Spleen (tissue), 11 donors: ENCODE measurements around the gene HPS5. TPM values are rescaled to one million over a fixed set of nuclear protein-coding genes. Genes with fewer than 3 reads are reported as not detected.
"Not testable (repeated sequence)": the region's sequence is repeated elsewhere in the genome, so short reads cannot be mapped to it uniquely, and the experiment has no call there.

Experiments
- DNase-seq: peaks from one replicate; pipeline ENCODE4 v3.0.0-alpha.2; 2020
- H3K27ac ChIP-seq, 8 donors: fragments of 200-600 bp; sonication (generic) in 7 of 8; 1 replicate in 4 of 8; 2 replicates in 4 of 8; pipeline versions ENCODE4 v1.5.0 to v1.8.0; 2016 to 2021; ENCODE audit warnings: inconsistent platforms in 4 of 8, mild to moderate bottlenecking in 4 of 8, moderate library complexity in 1 of 8
- H3K27me3 ChIP-seq, 7 donors: fragments of 200-600 bp; sonication (generic) in 6 of 7; replicated peaks in 1 of 7; 1 replicate in 4 of 7; 2 replicates in 3 of 7; pipeline versions ENCODE4 v1.5.0 to v1.8.0; 2016 to 2021; ENCODE audit warnings: inconsistent platforms in 3 of 7, mild to moderate bottlenecking in 1 of 7
- H3K36me3 ChIP-seq, 6 donors: fragments of 200-600 bp; sonication (generic) in 5 of 6; 1 replicate in 4 of 6; 2 replicates in 2 of 6; pipeline versions ENCODE4 v1.5.0 to v1.8.0; 2016 to 2021; ENCODE audit warnings: inconsistent platforms in 2 of 6
- H3K4me1 ChIP-seq, 6 donors: fragments of 200-600 bp; sonication (generic) in 5 of 6; 1 replicate in 3 of 6; 2 replicates in 3 of 6; pipeline versions ENCODE4 v1.5.0 to v1.8.0; 2016 to 2021; ENCODE audit warnings: inconsistent platforms in 3 of 6
- H3K4me3 ChIP-seq, 8 donors: fragments of 200-600 bp; sonication (generic) in 7 of 8; 1 replicate in 4 of 8; 2 replicates in 4 of 8; pipeline versions ENCODE4 v1.5.0 to v1.8.0; 2016 to 2021; ENCODE audit warnings: inconsistent platforms in 4 of 8, mild to moderate bottlenecking in 4 of 8, moderate library complexity in 2 of 8
- H3K9me3 ChIP-seq, 8 donors: fragments of 200-600 bp; sonication (generic) in 7 of 8; 1 replicate in 4 of 8; 2 replicates in 4 of 8; pipeline versions ENCODE4 v1.5.0 to v1.8.0; 2016 to 2021; ENCODE audit warnings: inconsistent platforms in 4 of 8
- POLR2A ChIP-seq, 3 donors: fragments of 450-650 bp; IDR thresholded peaks; one replicate each; pipeline ENCODE4 v1.5.1; 2017; ENCODE audit warnings: antibody characterized with exemption in 3 of 3, mild to moderate bottlenecking in 1 of 3
- POLR2AphosphoS5 ChIP-seq, 3 donors: sonication (generic); formaldehyde crosslinking; IDR thresholded peaks; one replicate each; pipeline ENCODE4 v1.5.1; 2017; ENCODE audit warnings: antibody characterized with exemption in 3 of 3
- WGBS, 5 donors: extraction: QIAGEN DNeasy Blood & Tissue Kit in 3 of 5; methylation state at CpG; one replicate each; pipeline versions ENCODE4 v1.1.5 to v1.1.7; 2013 to 2018; 5-methylcytosine and 5-hydroxymethylcytosine counted together
- intact Hi-C: fragments of 100-400 bp; cut with DNase I; formaldehyde crosslinking; loops from one replicate; pipeline ENCODE4 v1.15.0; 2023; ENCODE audit warnings: low total_unique reads
- polyA plus RNA-seq, 3 donors: library from polyadenylated mRNA; stranded (reverse); fragments of 200-250 nt; gene quantifications; one replicate each; pipeline ENCODE4 v1.2.1, GENCODE V29; 2013
- total RNA-seq, 7 donors: library from RNA; depleted of rRNA in 3 of 7; stranded (reverse); fragments of >200 nt in 3 of 7; fragmentation: NEBNext Ultra II Directional in 4 of 7; extraction: Animal tissue kit (Norgen Biotek cat#: 25700) in 4 of 7; gene quantifications; one replicate each; pipeline versions ENCODE4 v1.1.0 to v1.2.1, GENCODE V29; 2016 to 2021
- TF ChIP-seq, protein P1 (sequence below), 11 experiments: fragments of 200-600 bp in 7 of 11; fragments of 450-650 bp in 4 of 11; sonication (generic) in 4 of 11; IDR thresholded peaks in 8 of 11; conservative IDR thresholded peaks in 3 of 11; 1 replicate in 7 of 11; 2 replicates in 4 of 11; pipeline versions ENCODE4 v1.4.0 to v1.8.0; 2016 to 2021; ENCODE audit warnings: antibody characterized with exemption in 11 of 11, inconsistent platforms in 4 of 11, mild to moderate bottlenecking in 1 of 11
- donor health status: healthy with polysubstance abuse.
- donor health status: DM: no; HTN: no; CAD: no; lungs with moderate emphysema.
- donor health status: DM: no; HTN: no; CAD: no.
- donor health status: Bipolar disorder and iron deficiency.
- donor health status: healthy.
- donor health status: DM: no; HTN: no; CAD: no.
- donor health status: DM: yes; HTN: yes; CAD: no.

The HPS5 gene
- total and polyA plus RNA-seq, 10 donors = 10.3 to 35.7 (median 27.7) TPM

DNA sequence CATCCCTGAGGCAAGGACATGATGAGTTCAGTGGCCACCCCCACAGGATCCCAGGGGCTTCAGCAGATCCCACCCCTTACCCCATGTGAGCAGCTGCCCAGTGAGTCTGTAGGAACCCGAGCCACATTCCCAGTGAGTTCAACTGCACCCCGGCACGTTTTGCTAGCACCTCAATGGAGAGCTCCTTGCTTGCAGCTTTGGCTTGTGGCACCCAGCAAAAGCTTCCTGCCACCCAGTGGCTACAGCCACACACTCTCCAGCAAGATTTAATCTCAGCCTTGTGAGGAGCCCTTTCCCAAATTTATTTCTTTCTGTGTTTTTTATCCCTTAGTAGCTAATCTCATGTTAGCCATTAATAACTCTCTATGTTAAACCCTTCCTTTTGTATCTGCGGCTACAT, 51.8 kb downstream of the HPS5 start:
- intact Hi-C loops = no loop called here
- H3K27me3 ChIP-seq = no peaks in the 10 kb centered on the region
- peaks cover 0 to 5% (median 0%) of the 10 kb centered on the region in 6 donors for H3K36me3 ChIP-seq
- no peaks in the 10 kb centered on the region for H3K9me3 ChIP-seq
- no peak for DNase-seq
- H3K4me1 ChIP-seq = peaks cover 0 to 13% (median 0%) of the 10 kb centered on the region in 6 donors
- no peak overlapping the region for H3K27ac ChIP-seq
- TF ChIP-seq, protein P1, sequence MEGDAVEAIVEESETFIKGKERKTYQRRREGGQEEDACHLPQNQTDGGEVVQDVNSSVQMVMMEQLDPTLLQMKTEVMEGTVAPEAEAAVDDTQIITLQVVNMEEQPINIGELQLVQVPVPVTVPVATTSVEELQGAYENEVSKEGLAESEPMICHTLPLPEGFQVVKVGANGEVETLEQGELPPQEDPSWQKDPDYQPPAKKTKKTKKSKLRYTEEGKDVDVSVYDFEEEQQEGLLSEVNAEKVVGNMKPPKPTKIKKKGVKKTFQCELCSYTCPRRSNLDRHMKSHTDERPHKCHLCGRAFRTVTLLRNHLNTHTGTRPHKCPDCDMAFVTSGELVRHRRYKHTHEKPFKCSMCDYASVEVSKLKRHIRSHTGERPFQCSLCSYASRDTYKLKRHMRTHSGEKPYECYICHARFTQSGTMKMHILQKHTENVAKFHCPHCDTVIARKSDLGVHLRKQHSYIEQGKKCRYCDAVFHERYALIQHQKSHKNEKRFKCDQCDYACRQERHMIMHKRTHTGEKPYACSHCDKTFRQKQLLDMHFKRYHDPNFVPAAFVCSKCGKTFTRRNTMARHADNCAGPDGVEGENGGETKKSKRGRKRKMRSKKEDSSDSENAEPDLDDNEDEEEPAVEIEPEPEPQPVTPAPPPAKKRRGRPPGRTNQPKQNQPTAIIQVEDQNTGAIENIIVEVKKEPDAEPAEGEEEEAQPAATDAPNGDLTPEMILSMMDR (IDR thresholded peaks at IDR 0.05 in 8 of 11, conservative IDR thresholded peaks at IDR 0.05 in 3 of 11) = no peak
- TF ChIP-seq POLR2AphosphoS5 (IDR thresholded peaks at IDR 0.05) = no peak
- 73 to 86% (median 80%) methylated on average over 4 of the region's 4 CpGs for WGBS, 5 donors
- H3K4me3 ChIP-seq = no peak overlapping the region

DNA sequence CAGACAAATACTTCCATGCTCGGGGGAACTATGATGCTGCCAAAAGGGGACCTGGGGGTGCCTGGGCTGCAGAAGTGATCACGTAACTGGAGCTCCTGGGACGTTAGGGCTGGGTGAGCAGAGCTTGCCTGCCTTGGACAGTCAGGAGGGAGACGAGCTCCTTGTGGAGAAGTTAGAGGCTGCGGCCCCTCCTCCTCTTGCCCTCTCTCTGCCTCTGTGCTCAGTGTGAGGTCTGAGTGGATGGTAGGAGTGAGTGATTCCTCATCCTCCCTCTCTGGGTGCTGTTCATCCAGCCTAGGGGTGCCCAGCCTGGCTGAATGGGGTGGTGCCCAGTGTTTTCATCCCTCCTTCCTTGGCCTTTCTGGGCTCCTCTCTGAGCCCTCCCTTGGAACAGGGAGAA, 52.7 kb downstream of the HPS5 start:
- peaks cover 0 to 15% (median 0%) of the 10 kb centered on the region in 6 donors for H3K4me1 ChIP-seq
- H3K27me3 ChIP-seq, H3K27ac ChIP-seq, H3K4me3 ChIP-seq, intact Hi-C loops, H3K9me3 ChIP-seq, DNase-seq, H3K36me3 ChIP-seq: not testable (repeated sequence)
- 83 to 100% (median 90%) methylated on average over 1 to 3 of the region's 5 CpGs for WGBS, 5 donors

DNA sequence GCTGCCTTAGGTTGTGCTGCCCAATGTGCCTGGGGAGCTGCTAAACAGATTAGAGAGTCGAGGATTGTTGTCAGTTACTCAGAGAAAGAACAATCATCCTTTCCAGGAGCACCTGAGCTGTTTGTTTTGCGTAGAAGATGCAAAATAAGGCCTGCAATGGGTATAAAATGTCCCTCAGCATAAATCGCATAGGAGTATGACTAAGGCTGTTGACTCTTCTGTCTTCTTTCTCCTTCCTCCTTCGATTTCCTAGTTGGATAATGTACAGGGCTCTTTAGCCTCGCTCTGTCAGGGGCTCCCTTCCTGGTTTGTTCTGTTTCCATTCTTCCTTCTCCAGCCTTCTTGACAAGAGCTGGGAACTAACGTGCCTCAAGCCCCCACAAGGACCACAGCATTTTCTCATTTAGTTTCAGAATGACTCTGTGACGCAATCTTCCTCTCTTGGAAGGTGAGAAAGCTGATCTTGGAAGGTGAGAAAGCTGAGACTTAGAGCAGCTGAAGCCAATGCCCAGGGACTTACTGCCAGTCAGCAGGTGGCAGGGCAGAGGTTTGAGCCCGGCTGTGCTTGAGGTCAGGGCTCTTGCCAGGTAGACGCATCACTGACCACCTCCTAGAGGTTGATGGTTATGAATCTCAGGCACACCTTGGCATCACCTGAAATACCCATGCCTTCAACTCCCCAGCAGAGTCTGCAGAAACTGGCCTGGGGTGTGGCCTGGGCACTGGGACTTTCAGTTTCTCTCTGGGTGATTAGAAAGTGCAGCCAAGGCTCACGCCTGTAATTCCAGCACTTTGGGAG, 54.4 kb downstream of the HPS5 start:
- DNase-seq, intact Hi-C loops, H3K9me3 ChIP-seq, H3K27me3 ChIP-seq, H3K36me3 ChIP-seq: not testable (repeated sequence)
- Histone ChIP-seq H3K4me3 (peak overlapping the region in 1 of 8 donors; percentile 40), H3K27ac (peak overlapping the region in 2 of 8 donors; percentile 33 to 67), H3K4me1 (peaks cover 0 to 15% (median 0%) of the 10 kb centered on the region in 6 donors)
- WGBS, 5 donors = 70 to 79% (median 75%) methylated on average over 2 to 7 of the region's 10 CpGs

DNA sequence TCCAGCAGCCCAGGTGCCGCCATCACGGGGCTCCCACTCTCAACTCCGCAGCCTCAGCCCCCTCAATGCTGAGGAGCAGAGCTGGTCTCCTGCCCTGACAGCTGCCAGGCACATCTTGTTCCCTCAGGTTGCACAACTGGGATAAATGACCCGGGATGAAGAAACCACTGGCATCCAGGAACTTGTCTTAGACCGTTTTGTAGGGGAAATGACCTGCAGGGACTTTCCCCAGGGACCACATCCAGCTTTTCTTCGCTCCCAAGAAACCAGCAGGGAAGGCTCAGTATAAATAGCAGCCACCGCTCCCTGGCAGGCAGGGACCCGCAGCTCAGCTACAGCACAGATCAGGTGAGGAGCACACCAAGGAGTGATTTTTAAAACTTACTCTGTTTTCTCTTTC, 56.0 kb downstream of the HPS5 start, which contains the start of gene SAA1:
SAA1 (plus strand) TSS at position 316 of the 400 bp plus-strand sequence. CDS start 624 bp downstream, outside the sequence.
- intact Hi-C loops = no loop called here
- no peak within 1 kb of the TSS for H3K27ac ChIP-seq
- peaks cover 0 to 15% (median 0%) of the 10 kb centered on the region in 6 donors for H3K4me1 ChIP-seq
- no peak for DNase-seq
- no peaks in the 10 kb centered on the region for H3K27me3 ChIP-seq
- H3K4me3 ChIP-seq = no peak within 1 kb of the TSS
- H3K36me3 ChIP-seq = no peaks in the 10 kb centered on the region
- WGBS, 5 donors = 54 to 79% (median 69%) methylated on average over 7 to 8 of the region's 8 CpGs
- TF ChIP-seq POLR2A (IDR thresholded peaks at IDR 0.05) (no peak), POLR2AphosphoS5 (IDR thresholded peaks at IDR 0.05) (no peak)
- TF ChIP-seq, protein P1 (IDR thresholded peaks at IDR 0.05 in 8 of 11, conservative IDR thresholded peaks at IDR 0.05 in 3 of 11) = no peak
- H3K9me3 ChIP-seq = no peaks in the 10 kb centered on the region

DNA sequence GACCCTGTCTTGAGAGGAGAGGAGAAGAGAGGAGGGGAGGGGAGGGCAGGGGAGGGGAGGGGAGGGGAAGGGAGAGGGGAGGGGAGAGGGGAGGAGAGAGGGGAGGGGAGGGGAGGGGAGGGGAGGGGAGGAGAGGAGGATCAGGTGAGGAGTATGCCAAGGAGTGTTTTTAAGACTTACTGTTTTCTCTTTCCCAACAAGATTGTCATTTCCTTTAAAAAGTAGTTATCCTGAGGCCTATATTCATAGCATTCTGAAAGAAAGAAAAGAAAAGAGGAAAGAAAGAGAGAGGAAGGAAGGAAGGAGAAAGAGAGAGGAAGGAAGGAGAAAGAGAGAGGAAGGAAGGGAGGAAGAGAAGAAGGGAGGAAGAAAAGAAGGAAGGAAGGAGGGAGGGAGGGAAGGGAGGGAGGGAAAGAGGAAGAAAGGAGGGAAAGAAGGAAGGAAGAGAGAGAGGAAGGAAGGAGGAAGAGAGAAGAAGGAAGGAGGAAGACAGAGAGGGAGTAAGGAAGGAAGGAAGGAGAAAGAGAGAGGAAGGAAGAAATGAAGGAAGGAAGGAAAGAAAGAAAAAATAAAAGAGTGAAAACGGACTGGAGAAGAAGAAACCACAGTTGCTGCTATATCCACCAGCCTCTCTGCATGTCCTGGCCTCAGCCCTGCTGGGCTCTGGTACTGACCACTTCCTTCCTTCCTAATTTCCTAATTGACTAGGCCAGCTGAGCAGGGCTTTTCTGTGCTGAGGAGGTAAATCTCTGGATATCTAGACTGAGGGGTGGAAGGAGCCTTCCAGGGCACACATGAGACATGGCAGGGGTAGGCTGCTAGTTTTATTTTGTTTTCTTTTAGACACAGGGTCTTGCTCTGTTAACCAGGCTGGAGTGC, 57.0 kb downstream of the HPS5 start:
- Histone ChIP-seq H3K4me1 (peaks cover 0 to 15% (median 0%) of the 10 kb centered on the region in 6 donors), H3K27ac (no peak overlapping the region), H3K4me3 (no peak overlapping the region), H3K36me3 (no peaks in the 10 kb centered on the region), H3K9me3 (no peaks in the 10 kb centered on the region), H3K27me3 (no peaks in the 10 kb centered on the region)
- TF ChIP-seq POLR2AphosphoS5 (IDR thresholded peaks at IDR 0.05) (no peak), POLR2A (IDR thresholded peaks at IDR 0.05) (no peak)
- TF ChIP-seq, protein P1 (IDR thresholded peaks at IDR 0.05 in 8 of 11, conservative IDR thresholded peaks at IDR 0.05 in 3 of 11) = no peak
- no peak for DNase-seq
- intact Hi-C loops = no loop called here
- 15 to 29% (median 19%) methylated on average over 1 of the region's 1 CpG for WGBS, 5 donors
